ENCODE results near the gene CCNL2.

The CCNL2 gene

DNA sequence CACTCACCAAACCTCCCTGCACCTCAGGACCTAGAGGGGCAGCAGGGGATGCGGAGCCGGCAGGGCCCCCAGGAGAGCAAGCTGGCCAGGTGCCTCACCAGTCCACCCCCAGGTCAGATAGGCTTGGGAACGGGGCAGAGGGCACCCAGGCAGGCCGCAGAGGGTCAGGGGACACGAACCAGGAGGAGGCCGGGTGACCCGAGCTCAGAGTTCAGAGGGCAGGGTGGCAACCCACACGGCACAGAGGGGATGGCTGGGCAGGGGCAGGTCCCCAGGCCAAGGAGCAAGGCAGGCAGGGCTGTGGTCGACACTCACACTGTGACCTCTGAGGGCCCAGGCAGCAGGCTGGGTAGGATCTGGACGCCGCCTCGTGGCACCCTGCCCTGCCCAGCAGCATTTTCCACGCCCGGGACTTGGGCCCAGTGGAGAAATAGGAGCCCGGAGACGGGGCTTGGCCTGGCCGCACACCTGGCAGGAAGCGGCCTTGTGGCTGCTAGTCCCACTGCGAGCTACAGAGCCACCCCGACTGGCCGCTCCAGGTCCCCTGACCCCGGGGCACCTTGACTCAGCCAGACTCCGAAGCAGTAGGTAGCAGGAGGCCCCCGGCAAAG, 55.2 kb downstream of the CCNL2 start:
- no peak for DNase-seq (ENCODE audit: low read depth)
- H3K4me3 ChIP-seq (replicated peaks; ENCODE audit: low read depth, low read length), result no peak overlapping the region
- TF ChIP-seq, protein P1, sequence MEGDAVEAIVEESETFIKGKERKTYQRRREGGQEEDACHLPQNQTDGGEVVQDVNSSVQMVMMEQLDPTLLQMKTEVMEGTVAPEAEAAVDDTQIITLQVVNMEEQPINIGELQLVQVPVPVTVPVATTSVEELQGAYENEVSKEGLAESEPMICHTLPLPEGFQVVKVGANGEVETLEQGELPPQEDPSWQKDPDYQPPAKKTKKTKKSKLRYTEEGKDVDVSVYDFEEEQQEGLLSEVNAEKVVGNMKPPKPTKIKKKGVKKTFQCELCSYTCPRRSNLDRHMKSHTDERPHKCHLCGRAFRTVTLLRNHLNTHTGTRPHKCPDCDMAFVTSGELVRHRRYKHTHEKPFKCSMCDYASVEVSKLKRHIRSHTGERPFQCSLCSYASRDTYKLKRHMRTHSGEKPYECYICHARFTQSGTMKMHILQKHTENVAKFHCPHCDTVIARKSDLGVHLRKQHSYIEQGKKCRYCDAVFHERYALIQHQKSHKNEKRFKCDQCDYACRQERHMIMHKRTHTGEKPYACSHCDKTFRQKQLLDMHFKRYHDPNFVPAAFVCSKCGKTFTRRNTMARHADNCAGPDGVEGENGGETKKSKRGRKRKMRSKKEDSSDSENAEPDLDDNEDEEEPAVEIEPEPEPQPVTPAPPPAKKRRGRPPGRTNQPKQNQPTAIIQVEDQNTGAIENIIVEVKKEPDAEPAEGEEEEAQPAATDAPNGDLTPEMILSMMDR (IDR thresholded peaks at IDR 0.05; ENCODE audit: low read length, missing control alignments), result no peak

DNA sequence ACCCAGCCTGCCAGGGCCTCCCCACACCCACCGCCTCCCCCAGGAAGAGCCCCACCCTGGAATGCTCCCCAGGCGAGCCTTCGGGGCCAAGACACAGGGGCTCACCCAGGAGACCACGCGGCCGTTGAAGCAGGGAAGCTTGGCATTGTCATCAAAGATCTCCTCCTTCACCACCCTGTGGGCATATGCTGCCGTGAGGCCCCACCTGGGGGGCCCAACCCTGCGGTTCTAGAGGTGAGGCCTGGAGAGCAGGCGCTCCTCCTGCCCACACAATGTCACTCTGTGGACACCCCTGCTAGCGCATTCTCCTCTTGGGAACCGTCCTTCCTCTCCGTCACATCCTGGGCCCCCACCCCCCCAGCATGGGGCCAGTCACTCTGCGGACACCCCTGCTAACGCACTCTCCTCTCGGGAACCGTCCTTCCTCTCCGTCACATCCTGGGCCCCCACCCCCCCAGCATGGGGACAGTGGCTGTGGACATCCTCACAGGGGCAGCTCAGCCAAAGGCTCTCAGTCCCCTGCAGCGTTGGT, 56.5 kb downstream of the CCNL2 start:
- no peak overlapping the region for H3K4me3 ChIP-seq (replicated peaks; ENCODE audit: low read depth, low read length)
- TF ChIP-seq, protein P1 (IDR thresholded peaks at IDR 0.05; ENCODE audit: low read length, missing control alignments), result no peak
- no peak for DNase-seq (ENCODE audit: low read depth)

DNA sequence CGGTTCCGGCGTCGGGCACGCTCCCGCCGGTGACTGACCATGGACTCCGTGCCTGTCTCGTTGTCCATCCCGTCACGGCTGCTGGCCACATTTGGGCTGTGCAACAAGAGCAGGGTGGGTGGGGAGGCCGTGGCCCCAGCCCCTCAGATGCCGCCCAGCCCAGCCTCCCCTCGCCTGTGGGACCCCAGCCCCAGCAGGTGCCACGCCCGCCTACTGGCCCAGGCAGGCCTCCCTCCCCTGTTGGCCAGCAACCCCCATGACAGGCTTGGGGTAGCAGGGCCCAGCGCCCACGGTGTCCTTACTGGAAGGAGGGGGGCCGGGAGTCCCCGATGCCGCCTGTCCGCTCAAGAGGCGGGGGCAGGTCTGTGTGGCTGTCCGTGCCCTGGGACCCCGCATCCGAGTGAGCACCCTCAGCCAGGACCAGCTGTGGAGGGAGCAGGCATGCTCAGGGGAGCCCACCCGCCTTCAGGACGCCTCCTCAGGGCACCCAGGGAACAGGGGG, 57.0 kb downstream of the CCNL2 start:
- TF ChIP-seq, protein P1 (IDR thresholded peaks at IDR 0.05; ENCODE audit: low read length, missing control alignments), result no peak
- no peak overlapping the region for H3K4me3 ChIP-seq (replicated peaks; ENCODE audit: low read depth, low read length)
- DNase-seq (ENCODE audit: low read depth), result no peak

DNA sequence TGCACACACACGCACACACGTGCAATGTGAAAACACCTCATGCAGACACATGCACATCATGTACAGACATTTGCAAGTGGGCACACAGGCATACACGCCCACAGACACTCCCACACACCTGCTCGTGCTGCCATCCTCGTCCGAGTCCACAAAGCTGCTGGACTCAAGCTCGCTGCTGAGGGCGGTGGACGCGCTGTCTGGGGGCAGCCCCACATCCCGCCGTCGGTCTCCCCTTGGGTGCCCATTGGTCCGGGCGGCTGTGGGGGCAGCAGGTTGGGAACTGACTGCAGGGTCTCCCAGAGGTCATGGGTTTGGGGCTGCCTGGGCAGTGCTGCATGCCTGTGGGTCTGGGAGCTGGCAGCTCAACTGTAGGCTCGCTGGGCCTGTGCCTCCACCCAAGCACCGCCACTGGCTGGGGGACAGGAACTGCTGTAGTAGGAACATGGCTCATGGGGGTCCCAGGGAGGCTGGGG, 57.5 kb downstream of the CCNL2 start:
- no peak overlapping the region for H3K4me3 ChIP-seq (replicated peaks; ENCODE audit: low read depth, low read length)
- no peak for DNase-seq (ENCODE audit: low read depth)
- TF ChIP-seq, protein P1 (IDR thresholded peaks at IDR 0.05; ENCODE audit: low read length, missing control alignments), result no peak

DNA sequence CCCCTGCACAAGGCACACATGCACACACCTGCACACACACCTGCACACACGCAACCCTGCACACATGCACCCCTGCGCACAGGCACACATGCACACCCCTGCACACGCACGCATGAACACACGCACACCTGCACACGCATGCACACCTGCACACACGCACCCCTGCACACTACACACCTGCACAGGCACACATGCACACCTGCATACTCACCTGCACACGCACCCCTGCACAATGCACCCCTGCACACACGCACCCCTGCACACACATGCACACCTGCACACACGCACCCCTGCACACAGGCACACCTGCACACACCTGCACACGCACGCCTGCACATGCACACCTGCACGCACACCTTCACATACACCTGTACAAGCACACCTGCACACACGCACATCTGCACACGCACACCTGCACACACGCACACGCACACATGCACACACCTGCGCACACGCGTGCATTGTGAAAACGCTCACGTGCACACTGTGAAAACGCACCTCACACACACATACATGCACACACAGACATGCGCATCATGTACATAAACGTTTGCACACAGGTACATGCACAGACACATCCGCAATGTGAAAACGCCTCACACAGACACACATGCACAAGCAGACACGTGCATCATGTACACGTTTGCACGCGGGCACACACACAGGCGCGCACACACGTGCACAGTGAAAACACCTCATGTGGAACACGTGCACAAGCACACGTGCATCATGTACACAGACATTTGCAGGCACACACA, 58.2 kb downstream of the CCNL2 start:
- no peak overlapping the region for H3K4me3 ChIP-seq (replicated peaks; ENCODE audit: low read depth, low read length)
- DNase-seq (ENCODE audit: low read depth), result no peak
- TF ChIP-seq, protein P1 (IDR thresholded peaks at IDR 0.05; ENCODE audit: low read length, missing control alignments), result no peak

DNA sequence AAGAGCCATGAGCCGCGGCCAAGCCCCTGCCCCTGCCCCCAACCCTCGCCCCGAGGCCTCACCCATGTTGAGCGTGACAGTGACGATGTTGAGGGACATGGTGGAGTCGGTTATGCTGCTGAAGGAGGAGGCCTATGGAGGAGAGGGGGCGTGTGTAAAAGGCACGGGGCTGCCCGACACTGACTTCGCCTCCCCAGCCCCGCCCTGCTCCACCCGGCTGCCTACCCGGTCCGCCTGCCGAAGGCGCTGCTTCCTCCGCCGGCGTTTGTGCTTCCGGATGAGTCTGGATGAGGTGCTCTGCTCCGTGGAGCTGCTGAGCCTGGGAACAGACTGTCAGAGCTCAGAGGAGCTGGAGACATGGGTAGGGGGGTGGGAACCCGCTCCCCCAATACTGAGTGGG, 59.0 kb downstream of the CCNL2 start:
- DNase-seq (ENCODE audit: low read depth), result no peak
- H3K4me3 ChIP-seq (replicated peaks; ENCODE audit: low read depth, low read length), result no peak overlapping the region
- TF ChIP-seq, protein P1 (IDR thresholded peaks at IDR 0.05; ENCODE audit: low read length, missing control alignments), result no peak

All from fibroblast of pulmonary artery (primary cell).